ENCODE measurements around the gene FSTL3.
A peak's percentile ranks its signal among the peaks of the same experiment; 100 is the strongest.
"Not testable (repeated sequence)": the region's sequence is repeated elsewhere in the genome, so short reads cannot be mapped to it uniquely, and the experiment has no call there.

The FSTL3 gene

DNA sequence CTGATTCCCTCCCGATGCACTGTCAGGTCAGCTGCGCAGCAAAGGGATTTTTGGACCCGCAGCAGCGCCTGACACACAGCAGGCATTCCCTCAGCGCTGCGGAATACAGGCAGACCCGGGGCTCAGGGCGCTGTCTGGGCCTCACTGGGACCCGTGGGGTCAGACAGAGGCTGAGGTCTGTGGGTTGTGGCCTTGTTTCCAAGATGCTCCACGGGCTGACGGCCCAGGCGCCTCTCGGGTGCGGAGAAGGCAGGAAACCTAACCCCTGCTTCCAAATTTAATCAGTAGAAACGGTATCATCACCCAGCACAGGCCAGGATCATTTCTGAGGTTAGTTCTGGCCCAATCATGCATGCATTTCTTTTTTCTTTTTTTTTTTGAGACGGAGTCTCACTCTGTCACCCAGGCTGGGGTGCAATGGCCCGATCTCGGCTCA, 12.5 kb upstream of the FSTL3 start:
- TF ChIP-seq, protein P1, sequence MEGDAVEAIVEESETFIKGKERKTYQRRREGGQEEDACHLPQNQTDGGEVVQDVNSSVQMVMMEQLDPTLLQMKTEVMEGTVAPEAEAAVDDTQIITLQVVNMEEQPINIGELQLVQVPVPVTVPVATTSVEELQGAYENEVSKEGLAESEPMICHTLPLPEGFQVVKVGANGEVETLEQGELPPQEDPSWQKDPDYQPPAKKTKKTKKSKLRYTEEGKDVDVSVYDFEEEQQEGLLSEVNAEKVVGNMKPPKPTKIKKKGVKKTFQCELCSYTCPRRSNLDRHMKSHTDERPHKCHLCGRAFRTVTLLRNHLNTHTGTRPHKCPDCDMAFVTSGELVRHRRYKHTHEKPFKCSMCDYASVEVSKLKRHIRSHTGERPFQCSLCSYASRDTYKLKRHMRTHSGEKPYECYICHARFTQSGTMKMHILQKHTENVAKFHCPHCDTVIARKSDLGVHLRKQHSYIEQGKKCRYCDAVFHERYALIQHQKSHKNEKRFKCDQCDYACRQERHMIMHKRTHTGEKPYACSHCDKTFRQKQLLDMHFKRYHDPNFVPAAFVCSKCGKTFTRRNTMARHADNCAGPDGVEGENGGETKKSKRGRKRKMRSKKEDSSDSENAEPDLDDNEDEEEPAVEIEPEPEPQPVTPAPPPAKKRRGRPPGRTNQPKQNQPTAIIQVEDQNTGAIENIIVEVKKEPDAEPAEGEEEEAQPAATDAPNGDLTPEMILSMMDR (IDR thresholded peaks at IDR 0.05; ENCODE audit: low read depth, low read length), result no peak
- peak overlapping the region; percentile 55 for H3K4me3 ChIP-seq (ENCODE audit: low read depth, low read length)

- no peak overlapping the region for H3K4me3 ChIP-seq (ENCODE audit: low read depth, low read length)
- TF ChIP-seq, protein P1 (IDR thresholded peaks at IDR 0.05; ENCODE audit: low read depth, low read length), result peak; percentile 91
Measured at GRCh38 chr19:664913-665443, 11.2 kb upstream of the FSTL3 start.

- not testable (repeated sequence) for H3K4me3 ChIP-seq (ENCODE audit: low read depth, low read length)
Measured at GRCh38 chr19:666985-667573, 9.1 kb upstream of the FSTL3 start.

DNA sequence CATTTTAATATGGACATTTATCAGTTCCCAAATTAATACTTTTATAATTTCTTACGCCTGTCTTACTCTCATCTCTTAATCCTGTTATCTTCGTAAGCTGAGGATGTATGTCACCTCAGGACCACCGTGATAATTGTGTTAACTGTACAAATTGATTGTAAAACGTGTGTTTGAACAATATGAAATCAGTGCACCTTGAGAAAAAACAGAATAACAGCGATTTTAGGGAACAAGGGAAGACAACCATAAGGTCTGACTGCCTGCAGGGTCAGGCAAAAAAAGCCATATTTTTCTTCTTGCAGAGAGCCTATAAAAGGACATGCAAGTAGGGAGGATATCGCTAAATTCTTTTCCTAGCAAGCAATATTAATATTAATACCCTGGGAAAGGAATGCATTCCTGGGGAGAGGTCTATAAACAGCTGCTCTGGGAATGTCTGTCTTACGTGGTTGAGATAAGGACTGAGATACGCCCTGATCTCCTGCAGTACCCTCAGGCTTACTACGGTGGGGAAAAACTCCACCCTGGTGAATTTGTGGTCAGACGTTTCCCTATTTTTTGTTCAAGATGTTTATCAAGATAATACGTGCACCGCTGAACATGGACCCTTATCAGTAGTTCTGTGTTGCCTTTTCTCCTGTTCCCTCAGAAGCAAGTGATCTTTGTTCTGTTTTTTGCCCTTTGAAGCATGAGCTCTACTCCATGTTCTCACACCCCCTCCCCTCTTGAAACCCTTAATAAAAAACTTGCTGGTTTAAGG, 7.3 kb upstream of the FSTL3 start:
- not testable (repeated sequence) for H3K4me3 ChIP-seq (ENCODE audit: low read depth, low read length)

DNA sequence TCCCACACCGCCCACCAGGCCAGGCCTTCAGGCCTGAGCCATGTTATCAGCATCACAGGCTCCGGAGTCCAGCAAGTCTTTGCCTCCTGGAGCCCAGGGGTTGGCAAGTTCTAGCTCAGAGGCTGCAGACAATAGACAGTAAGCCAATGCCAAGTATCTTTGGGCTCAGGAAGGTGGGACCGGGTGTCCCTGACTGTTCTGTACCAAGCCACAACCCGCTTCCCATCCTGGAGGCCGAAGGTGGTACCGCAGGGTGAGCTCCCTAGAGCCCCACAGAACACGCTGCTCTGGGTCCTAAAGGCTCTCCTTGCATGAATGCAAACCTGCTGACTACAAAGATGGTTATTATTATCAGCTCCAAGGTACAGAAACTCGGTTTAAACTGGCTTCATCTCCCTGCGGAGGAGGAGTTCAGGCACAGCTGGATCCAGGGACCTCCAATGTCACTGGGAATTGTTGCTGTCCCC, 5.5 kb upstream of the FSTL3 start:
- TF ChIP-seq, protein P1 (IDR thresholded peaks at IDR 0.05; ENCODE audit: low read depth, low read length), result no peak

GRCh38 chr19:674282-675151, 1.7 kb upstream of the FSTL3 start:
- no peak overlapping the region for H3K4me3 ChIP-seq (ENCODE audit: low read depth, low read length)
- TF ChIP-seq, protein P1 (IDR thresholded peaks at IDR 0.05; ENCODE audit: low read depth, low read length), result no peak

More for the DNA sequence above, 5.5 kb upstream of the FSTL3 start:
- H3K4me3 ChIP-seq (ENCODE audit: low read depth, low read length), result no peak overlapping the region

DNA sequence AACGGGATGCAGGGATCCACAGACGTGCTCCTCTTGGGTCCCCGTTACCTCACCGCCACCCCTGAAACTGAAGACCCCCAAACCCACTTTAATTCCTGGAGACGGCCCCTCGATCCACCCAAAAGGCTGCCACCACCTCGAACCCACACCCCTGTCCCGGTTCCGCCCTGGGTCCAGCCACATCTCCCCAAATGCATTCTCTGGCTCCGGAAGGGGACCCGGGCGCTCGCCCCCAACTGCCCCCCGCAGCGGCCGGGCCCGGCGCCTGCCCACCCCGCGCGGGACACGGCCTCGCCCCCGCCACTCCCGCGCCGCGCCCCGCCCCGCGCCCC, 219 bp upstream of the FSTL3 start:
- peak overlapping the region; percentile 75 for H3K4me3 ChIP-seq (ENCODE audit: low read depth, low read length)
- TF ChIP-seq, protein P1 (IDR thresholded peaks at IDR 0.05; ENCODE audit: low read depth, low read length), result no peak

- H3K4me3 ChIP-seq (ENCODE audit: low read depth, low read length), result peak overlapping the region; percentile 75
- TF ChIP-seq, protein P1 (IDR thresholded peaks at IDR 0.05; ENCODE audit: low read depth, low read length), result no peak
Measured at GRCh38 chr19:677201-677600, 1.0 kb downstream of the FSTL3 start.
